IMR-90 (cell line): Measurements from ENCODE around the gene INO80D. TPM values are rescaled to one million over a fixed set of nuclear protein-coding genes. Genes with fewer than 3 reads are reported as not detected.
"Not testable (repeated sequence)": the region's sequence is repeated elsewhere in the genome, so short reads cannot be mapped to it uniquely, and the experiment has no call there.

Source experiments
- ATAC-seq: fragments of 200-7000 bp; cut with Tn5 transposase; 2 replicates; pipeline ENCODE4 v1.9.1; 2020; ENCODE audit warnings: low read depth, mild to moderate bottlenecking, moderate library complexity
- BruUV-seq: library from RNA; stranded (reverse); fragments of 400-500 nt; replicated peaks from 2 replicates; lab custom pipeline; 2021; lab: Mats Ljungman, UMichigan
- CTCF ChIA-PET: fragments of 300-600 bp; formaldehyde crosslinking; extraction: SDS; loops from one replicate; lab custom pipeline; 2021; ENCODE audit warnings: antibody characterized with exemption; lab: Yijun Ruan, JAX
- POLR2A ChIA-PET: fragments of 300-600 bp; sonication (Branson Sonifier 250); formaldehyde crosslinking; loops from one replicate; lab custom pipeline; 2022; ENCODE audit warnings: antibody characterized with exemption; ENCODE audit not compliant: unreplicated experiment; lab: Charles Lee
- DNase-seq: peaks from one replicate; pipeline ENCODE4 v3.0.0; 2013
- H2AFZ ChIP-seq: replicated peaks from 2 replicates; pipeline ENCODE3; 2013; ENCODE audit warnings: low read length, mild to moderate bottlenecking; ENCODE audit not compliant: poor library complexity
- H2AK5ac ChIP-seq: 2 replicates; pipeline ENCODE4 v1.6.1; 2013; ENCODE audit warnings: low read depth, low read length, inconsistent platforms
- H2AK9ac ChIP-seq: replicated peaks from 2 replicates; pipeline ENCODE3; 2013; ENCODE audit warnings: mild to moderate bottlenecking, low read depth, low read length, moderate library complexity; ENCODE audit not compliant: poor library complexity
- H2BK120ac ChIP-seq: 2 replicates; pipeline ENCODE4 v1.6.1; 2013; ENCODE audit warnings: low read depth, low read length, inconsistent platforms
- H2BK15ac ChIP-seq: 3 replicates; pipeline ENCODE4 v1.6.1; 2013; ENCODE audit warnings: low read depth, low read length, inconsistent platforms
- H2BK20ac ChIP-seq: 2 replicates; pipeline ENCODE4 v1.6.1; 2013; ENCODE audit warnings: low read depth, mild to moderate bottlenecking, inconsistent platforms, low read length, moderate library complexity
- H2BK5ac ChIP-seq: 2 replicates; pipeline ENCODE4 v1.6.1; 2013; ENCODE audit warnings: mild to moderate bottlenecking, low read depth, low read length, inconsistent platforms; ENCODE audit not compliant: poor library complexity, severe bottlenecking
- H3K14ac ChIP-seq: replicated peaks from 2 replicates; pipeline ENCODE4 v1.6.1; 2013; ENCODE audit warnings: low read depth, low read length, inconsistent platforms
- H3K18ac ChIP-seq: 2 replicates; pipeline ENCODE4 v1.6.1; 2013; ENCODE audit warnings: low read depth, low read length, control low read depth
- H3K23ac ChIP-seq: 2 replicates; pipeline ENCODE4 v1.6.1; 2013; ENCODE audit warnings: low read depth, low read length, inconsistent platforms
- H3K27ac ChIP-seq: 2 replicates; pipeline ENCODE4 v1.5.1; 2013; ENCODE audit warnings: mild to moderate bottlenecking, control low read depth, low read length; ENCODE audit not compliant: insufficient read depth
- H3K27me3 ChIP-seq: 2 replicates; pipeline ENCODE4 v1.6.1; 2013; ENCODE audit warnings: low read length; ENCODE audit not compliant: control insufficient read depth, insufficient read depth
- H3K36me3 ChIP-seq: 2 replicates; pipeline ENCODE4 v1.6.1; 2013; ENCODE audit warnings: low read length, mixed read lengths; ENCODE audit not compliant: control insufficient read depth, insufficient read depth
- H3K4ac ChIP-seq: 2 replicates; pipeline ENCODE4 v1.6.1; 2013; ENCODE audit warnings: low read depth, low read length, inconsistent platforms
- H3K4me1 ChIP-seq: 2 replicates; pipeline ENCODE4 v1.6.1; 2013; ENCODE audit warnings: low read length, mixed read lengths; ENCODE audit not compliant: control insufficient read depth, insufficient read depth
- H3K4me2 ChIP-seq: 2 replicates; pipeline ENCODE4 v1.6.1; 2013; ENCODE audit warnings: low read depth, mild to moderate bottlenecking, control low read depth, low read length, moderate library complexity
- H3K4me3 ChIP-seq: 2 replicates; pipeline ENCODE4 v1.5.1; 2013; ENCODE audit warnings: low read depth, mild to moderate bottlenecking, control low read depth, low read length, moderate library complexity; ENCODE audit not compliant: insufficient read depth
- H3K56ac ChIP-seq: 2 replicates; pipeline ENCODE4 v1.6.1; 2013; ENCODE audit warnings: low read length, inconsistent platforms; ENCODE audit not compliant: insufficient read depth; ENCODE audit errors: extremely low read depth
- H3K79me1 ChIP-seq, 2 experiments: 2 replicates each; pipeline ENCODE4 v1.6.1; 2013; ENCODE audit warnings: low read length in 2 of 2, inconsistent platforms in 1 of 2, low read depth in 1 of 2
- H3K9ac ChIP-seq: 2 replicates; pipeline ENCODE4 v1.6.1; 2013; ENCODE audit warnings: low read depth, low read length, control low read depth
- H3K9me1 ChIP-seq: 2 replicates; pipeline ENCODE4 v1.6.1; 2013; ENCODE audit warnings: low read length, inconsistent platforms; ENCODE audit not compliant: insufficient read depth
- H3K9me3 ChIP-seq: 2 replicates; pipeline ENCODE4 v1.6.1; 2013; ENCODE audit warnings: low read length; ENCODE audit not compliant: control insufficient read depth, insufficient read depth
- H4K20me1 ChIP-seq: 2 replicates; pipeline ENCODE4 v1.6.1; 2013; ENCODE audit warnings: low read length, inconsistent platforms; ENCODE audit not compliant: insufficient read depth
- H4K5ac ChIP-seq: 2 replicates; pipeline ENCODE4 v1.6.1; 2013; ENCODE audit warnings: mild to moderate bottlenecking, low read depth, low read length, control low read depth
- H4K8ac ChIP-seq, 2 experiments: 2 replicates each; pipeline ENCODE4 v1.6.1; 2013; ENCODE audit warnings: low read depth in 2 of 2, low read length in 2 of 2, control low read depth in 1 of 2, inconsistent platforms in 1 of 2
- H4K91ac ChIP-seq: 2 replicates; pipeline ENCODE4 v1.6.1; 2013; ENCODE audit warnings: low read depth, low read length, inconsistent platforms; ENCODE audit not compliant: insufficient read depth
- WGBS, 2 experiments: methylation state at CpG; one replicate each; pipeline versions ENCODE4 v1.1.5 to v1.1.7; 2013; ENCODE audit warnings: missing lambda C conversion rate in 2 of 2; ENCODE audit not compliant: insufficient read length in 1 of 2; ENCODE audit errors: extremely low coverage in 2 of 2; 5-methylcytosine and 5-hydroxymethylcytosine counted together
- dilution Hi-C: fragments of 300-500 bp; cut with HindIII; formaldehyde crosslinking; loops from one replicate; pipeline ENCODE4 v1.14.3; 2018; ENCODE audit warnings: low sequenced_read_pairs; ENCODE audit not compliant: unreplicated experiment
- in situ Hi-C: fragments of 300-500 bp; cut with MboI; formaldehyde crosslinking; loops from 3 replicates; pipeline ENCODE4 v1.14.3; 2019; ENCODE audit warnings: low sequenced_read_pairs, inconsistent platforms, mixed read lengths
- intact Hi-C: fragments of 100-400 bp; cut with micrococcal nuclease; formaldehyde crosslinking; loops from 2 replicates; pipeline ENCODE4 v1.10.0; 2022
- polyA plus RNA-seq, 3 experiments: library from polyadenylated mRNA; depleted of rRNA; stranded (reverse); fragments of >200 nt; gene quantifications; 2 replicates each; pipeline ENCODE4 v1.2.3, GENCODE V29; 2012; ENCODE audit warnings: low replicate concordance in 1 of 3
- total RNA-seq: library from RNA; depleted of rRNA; stranded (reverse); fragments of >200 nt; gene quantifications from 2 replicates; pipeline ENCODE4 v1.2.3, GENCODE V29; 2012

Gene INO80D
- total and polyA plus RNA-seq, 2 of the 4 experiments (the other 2 are of a cell fraction): 0.79 to 4.5 TPM

DNA sequence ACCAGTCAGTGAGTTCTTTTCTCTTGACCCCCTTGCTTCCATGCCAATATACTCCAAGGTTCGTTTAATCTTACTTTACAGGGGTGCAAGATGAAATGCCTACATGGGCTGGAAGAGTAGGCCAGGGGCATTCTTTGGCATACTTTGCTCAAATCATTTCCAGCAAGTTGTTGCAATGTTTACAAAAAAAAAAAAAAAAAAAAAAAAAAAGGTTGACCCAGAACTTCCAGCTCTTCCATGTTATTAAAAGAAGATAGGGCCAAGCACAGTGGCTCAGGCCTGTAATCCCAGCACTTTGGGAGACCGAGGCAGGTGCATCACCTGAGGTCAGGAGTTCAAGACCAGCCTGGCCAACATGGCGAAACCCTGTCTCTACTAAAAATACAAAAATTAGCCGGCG is 8.1 kb downstream of the INO80D start:
- H2BK5ac ChIP-seq, POLR2A ChIA-PET, H3K18ac ChIP-seq, dilution Hi-C loops, H2BK15ac ChIP-seq, H3K27me3 ChIP-seq, H3K9me3 ChIP-seq, ATAC-seq, H3K36me3 ChIP-seq, H4K5ac ChIP-seq, H2AK5ac ChIP-seq, H2AK9ac ChIP-seq, intact Hi-C loops, H3K4me1 ChIP-seq, H2BK120ac ChIP-seq, H4K91ac ChIP-seq, H3K14ac ChIP-seq, BruUV-seq, H3K56ac ChIP-seq, H3K4me3 ChIP-seq, in situ Hi-C loops, DNase-seq, H3K9me1 ChIP-seq, H2AFZ ChIP-seq, H3K9ac ChIP-seq, H3K4ac ChIP-seq, H4K20me1 ChIP-seq, H3K27ac ChIP-seq, H2BK20ac ChIP-seq, H3K23ac ChIP-seq: not testable (repeated sequence)
- Histone ChIP-seq H4K8ac (0 out of 4 replicates have a peak overlapping the region, but pooled peaks of 1 of the 2 experiments have one; percentile 2), H3K4me2 (peak overlapping the region; percentile 46; the same call in 1 of the 2 replicates), H3K79me1 (peaks cover 21 to 46% of the 10 kb centered on the region in 2 experiments)
- CTCF ChIA-PET: interaction anchor here (0.6 to 1.0 kb wide), 3 partner anchors 11 to 1624 kb away, joined by 4 to 5 read pairs (median 5); no protein-coding TSS in a partner anchor
- no CpG with 5 or more reads among the region's 5 CpGs for WGBS, 2 experiments
